Measurements from ENCODE around the gene MUC12.
"Not testable (repeated sequence)": the region's sequence is repeated elsewhere in the genome, so short reads cannot be mapped to it uniquely, and the experiment has no call there.

The MUC12 gene

DNA sequence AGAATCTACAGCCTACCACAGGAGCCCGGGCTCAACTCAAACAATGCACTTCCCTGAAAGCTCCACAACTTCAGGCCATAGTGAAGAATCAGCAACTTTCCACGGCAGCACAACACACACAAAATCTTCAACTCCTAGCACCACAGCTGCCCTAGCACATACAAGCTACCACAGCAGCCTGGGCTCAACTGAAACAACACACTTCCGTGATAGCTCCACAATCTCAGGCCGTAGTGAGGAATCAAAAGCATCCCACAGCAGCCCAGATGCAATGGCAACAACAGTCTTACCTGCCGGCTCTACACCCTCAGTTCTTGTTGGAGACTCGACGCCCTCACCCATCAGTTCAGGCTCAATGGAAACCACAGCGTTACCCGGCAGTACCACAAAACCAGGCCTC lies 22.3 kb downstream of the MUC12 start:
- DNase-seq: no peak

- not testable (repeated sequence) for DNase-seq
Observed at GRCh38 chr7:100992280-100992679, 22.9 kb downstream of the MUC12 start.

- DNase-seq: not testable (repeated sequence)
Observed at GRCh38 chr7:100994671-100995070, 25.3 kb downstream of the MUC12 start.

GRCh38 chr7:100998530-100998929 lies 29.2 kb downstream of the MUC12 start:
- not testable (repeated sequence) for DNase-seq

- DNase-seq: not testable (repeated sequence)
Observed at GRCh38 chr7:100999334-100999733, 30.0 kb downstream of the MUC12 start.

GRCh38 chr7:101000025-101000424 lies 30.7 kb downstream of the MUC12 start:
- not testable (repeated sequence) for DNase-seq

DNA sequence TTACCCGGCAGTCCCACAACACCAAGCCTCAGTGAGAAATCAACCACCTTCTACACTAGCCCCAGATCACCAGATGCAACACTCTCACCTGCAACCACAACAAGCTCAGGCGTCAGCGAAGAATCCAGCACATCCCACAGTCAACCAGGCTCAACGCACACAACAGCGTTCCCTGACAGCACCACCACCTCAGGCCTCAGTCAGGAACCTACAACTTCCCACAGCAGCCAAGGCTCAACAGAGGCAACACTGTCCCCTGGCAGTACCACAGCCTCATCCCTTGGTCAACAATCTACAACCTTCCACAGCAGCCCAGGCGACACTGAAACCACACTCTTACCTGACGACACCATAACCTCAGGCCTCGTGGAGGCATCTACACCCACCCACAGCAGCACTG lies 33.0 kb downstream of the MUC12 start:
- not testable (repeated sequence) for DNase-seq

DNA sequence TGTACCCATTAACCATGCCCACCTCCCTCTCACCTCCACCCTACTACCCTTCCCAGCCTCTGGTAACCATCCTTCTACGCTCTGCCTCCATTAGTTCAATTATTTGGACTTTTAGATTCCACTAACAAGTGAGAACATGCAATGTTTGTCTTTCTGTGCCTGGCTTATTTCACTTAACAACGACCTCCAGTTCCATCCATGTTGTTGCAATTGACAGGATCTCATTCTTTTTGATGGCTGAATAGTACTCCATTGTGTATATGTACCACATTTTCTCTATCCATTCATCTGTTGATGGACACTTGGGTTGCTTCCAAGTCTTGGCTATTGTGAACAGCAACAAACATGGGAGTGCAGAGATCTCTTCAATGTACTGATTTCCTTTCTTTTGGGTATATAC lies 38.0 kb downstream of the MUC12 start:
- DNase-seq: not testable (repeated sequence)

GRCh38 chr7:101009629-101010028 lies 40.3 kb downstream of the MUC12 start:
- DNase-seq: no peak

DNA sequence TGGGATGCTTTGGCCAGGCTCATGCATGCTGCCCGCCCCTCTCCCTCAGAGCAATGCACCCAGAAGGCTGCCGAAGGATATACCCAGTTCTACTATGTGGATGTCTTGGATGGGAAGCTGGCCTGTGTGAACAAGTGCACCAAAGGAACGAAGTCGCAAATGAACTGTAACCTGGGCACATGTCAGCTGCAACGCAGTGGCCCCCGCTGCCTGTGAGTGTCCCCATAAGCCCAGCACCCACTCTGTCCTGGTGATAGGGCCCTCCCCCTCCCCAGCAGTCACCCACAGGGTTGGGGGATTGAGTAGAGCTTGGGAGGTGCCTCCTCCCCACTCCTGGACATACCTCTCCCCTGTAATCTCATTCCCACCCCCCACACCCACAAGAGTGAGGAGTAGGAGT lies 43.6 kb downstream of the MUC12 start:
- DNase-seq: no peak

- DNase-seq: no peak
Observed at GRCh38 chr7:101015626-101016025, 46.3 kb downstream of the MUC12 start.

- peak; percentile 49 for DNase-seq
Observed at GRCh38 chr7:101017064-101017777, 47.9 kb downstream of the MUC12 start.

GRCh38 chr7:101018271-101019167 lies 49.2 kb downstream of the MUC12 start:
- no peak for DNase-seq

DNA sequence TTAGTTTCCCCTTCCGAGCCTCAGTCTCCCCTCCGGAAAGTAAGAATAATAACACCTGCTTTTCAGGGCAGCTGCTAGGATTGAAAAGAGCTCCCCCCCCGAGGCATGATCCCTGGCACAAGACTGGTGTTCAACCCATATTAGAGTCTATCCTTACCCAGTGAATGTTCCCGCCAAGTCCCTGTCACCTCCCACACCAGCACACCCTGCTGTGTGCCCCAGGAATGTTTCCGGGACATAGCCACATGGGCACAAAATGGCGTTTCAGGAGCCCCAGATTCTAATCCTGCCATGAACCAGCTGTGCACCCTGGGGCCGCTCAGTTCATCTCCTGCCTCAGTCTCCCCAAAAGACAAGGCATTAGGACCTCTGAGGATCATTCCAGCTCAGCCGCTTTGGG lies 51.1 kb downstream of the MUC12 start:
- no peak for DNase-seq

DNA sequence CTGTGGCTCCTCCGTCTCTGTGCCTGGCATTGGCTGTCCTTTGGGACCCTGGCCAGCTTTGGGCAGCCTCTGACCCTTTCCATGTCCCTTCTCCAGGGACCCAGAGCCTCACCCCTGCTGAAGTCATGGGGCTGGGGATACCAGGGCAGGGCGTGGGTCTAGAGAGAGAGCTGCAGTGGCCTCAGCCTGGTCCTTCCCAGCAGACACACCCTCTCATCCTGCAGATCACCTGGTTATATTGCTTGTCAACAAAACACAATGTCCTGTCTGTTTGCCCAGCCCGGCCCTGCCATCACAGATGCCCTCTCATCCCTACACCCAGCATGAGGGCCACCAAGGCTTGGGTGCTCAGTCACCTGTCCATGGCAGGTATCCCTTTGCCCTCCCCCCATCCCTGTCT lies 52.3 kb downstream of the MUC12 start:
- DNase-seq: no peak

- DNase-seq: no peak
Observed at GRCh38 chr7:101023839-101024238, 54.5 kb downstream of the MUC12 start.

- no peak for DNase-seq
Observed at GRCh38 chr7:101031082-101031481, 61.7 kb downstream of the MUC12 start.

DNA sequence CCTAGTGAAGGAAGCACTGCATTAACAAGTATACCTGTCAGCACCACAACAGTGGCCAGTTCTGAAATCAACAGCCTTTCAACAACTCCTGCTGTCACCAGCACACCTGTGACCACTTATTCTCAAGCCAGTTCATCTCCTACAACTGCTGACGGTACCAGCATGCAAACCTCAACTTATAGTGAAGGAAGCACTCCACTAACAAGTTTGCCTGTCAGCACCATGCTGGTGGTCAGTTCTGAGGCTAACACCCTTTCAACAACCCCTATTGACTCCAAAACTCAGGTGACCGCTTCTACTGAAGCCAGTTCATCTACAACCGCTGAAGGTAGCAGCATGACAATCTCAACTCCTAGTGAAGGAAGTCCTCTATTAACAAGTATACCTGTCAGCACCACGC lies 66.6 kb downstream of the MUC12 start:
- DNase-seq: no peak

- not testable (repeated sequence) for DNase-seq
Observed at GRCh38 chr7:101041283-101041682, 71.9 kb downstream of the MUC12 start.

DNA sequence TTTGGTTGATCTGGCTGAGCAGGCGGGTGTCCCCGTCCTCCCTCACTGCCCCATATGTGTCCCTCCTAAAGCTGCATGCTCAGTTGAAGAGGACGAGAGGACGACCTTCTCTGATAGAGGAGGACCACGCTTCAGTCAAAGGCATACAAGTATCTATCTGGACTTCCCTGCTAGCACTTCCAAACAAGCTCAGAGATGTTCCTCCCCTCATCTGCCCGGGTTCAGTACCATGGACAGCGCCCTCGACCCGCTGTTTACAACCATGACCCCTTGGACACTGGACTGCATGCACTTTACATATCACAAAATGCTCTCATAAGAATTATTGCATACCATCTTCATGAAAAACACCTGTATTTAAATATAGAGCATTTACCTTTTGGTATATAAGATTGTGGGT lies 89.0 kb downstream of the MUC12 start:
- peak; percentile 31 for DNase-seq

- DNase-seq: no peak
Observed at GRCh38 chr7:101059620-101059942, 90.2 kb downstream of the MUC12 start.

DNA sequence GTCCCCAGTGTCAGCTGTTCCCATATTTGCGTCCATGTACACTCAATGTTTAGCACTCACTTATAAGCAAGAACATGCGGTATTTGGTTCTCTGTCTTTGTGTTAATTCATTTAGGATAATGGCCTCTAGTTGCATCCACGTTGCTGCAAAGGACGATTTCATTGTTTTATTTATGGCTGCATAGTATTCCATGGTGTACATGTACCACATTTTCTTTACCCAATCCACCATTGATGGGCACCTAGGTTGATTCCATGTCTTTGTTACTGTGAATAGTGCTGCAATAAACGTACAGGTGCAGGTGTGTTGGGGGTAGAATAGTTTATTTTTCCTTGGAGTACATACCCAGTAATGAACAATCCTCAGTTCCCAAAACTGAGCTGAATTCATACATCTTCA lies 91.6 kb downstream of the MUC12 start:
- DNase-seq: no peak

DNA sequence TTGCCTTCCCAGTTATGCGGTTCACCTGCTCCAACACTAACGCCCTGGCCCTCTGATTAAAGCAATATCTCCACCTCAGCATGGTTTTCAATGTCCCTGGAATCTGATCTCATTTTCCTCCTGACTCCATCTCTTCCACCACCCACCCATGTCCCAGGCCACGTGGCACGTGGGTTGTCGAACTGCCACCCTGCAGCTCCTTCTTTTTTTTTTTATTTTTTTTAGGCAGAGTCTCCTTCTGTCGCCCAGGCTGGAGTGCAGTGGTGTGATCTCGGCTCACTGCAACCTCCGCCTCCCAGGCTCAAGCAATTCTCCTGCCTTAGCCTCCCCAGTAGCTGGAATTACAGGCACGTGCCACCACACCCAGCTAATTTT lies 94.8 kb downstream of the MUC12 start:
- not testable (repeated sequence) for DNase-seq

DNA sequence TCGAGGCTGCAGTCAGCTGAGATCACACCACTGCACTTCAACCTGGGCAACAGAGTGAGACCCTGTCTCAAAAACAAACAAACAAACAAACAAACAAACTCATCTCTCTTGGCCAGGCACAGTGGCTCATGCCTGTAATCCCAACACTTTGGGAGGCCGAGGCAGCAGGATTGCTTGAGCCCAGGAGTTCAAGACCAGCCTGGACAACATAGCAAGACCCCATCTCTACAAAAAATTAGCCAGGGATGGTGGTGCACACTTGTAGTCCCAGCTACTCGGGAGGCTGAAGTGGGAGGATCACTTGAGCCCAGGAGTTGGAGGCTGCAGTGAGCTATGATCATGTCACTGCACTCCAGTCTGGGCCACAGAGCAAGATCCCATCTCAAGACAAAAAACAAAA lies 95.8 kb downstream of the MUC12 start:
- DNase-seq: not testable (repeated sequence)

Data from effector CD4-positive, alpha-beta T cell (primary cell).